Panc1 (cell line): ENCODE results near the gene EEF1AKMT1.

Source experiments
- POLR2AphosphoS5 ChIP-seq: IDR thresholded peaks from 2 replicates; pipeline ENCODE4 v1.6.1; 2012; ENCODE audit warnings: mild to moderate bottlenecking, low read depth, low read length, moderate library complexity
- REST ChIP-seq, 2 experiments: IDR thresholded peaks; 2 replicates each; pipeline ENCODE4 v1.6.1; 2011 to 2012; ENCODE audit warnings: low read depth in 2 of 2, control low read depth in 1 of 2, low read length in 1 of 2, mild to moderate bottlenecking in 1 of 2, moderate library complexity in 1 of 2; ENCODE audit not compliant: insufficient read depth in 1 of 2
- SIN3A ChIP-seq: IDR thresholded peaks from 2 replicates; pipeline ENCODE4 v1.6.1; 2012; ENCODE audit warnings: low read depth, mild to moderate bottlenecking, low read length, moderate library complexity, borderline replicate concordance; ENCODE audit not compliant: insufficient read depth
- TF ChIP-seq, protein P1 (sequence below): fragments of 450-650 bp; IDR thresholded peaks from 2 replicates; pipeline ENCODE4 v1.5.1; 2017; ENCODE audit warnings: mild to moderate bottlenecking

GRCh38 chr13:20799726-20800416 is 26.1 kb upstream of the EEF1AKMT1 start:
- TF ChIP-seq POLR2AphosphoS5: no peak
- TF ChIP-seq, protein P1, sequence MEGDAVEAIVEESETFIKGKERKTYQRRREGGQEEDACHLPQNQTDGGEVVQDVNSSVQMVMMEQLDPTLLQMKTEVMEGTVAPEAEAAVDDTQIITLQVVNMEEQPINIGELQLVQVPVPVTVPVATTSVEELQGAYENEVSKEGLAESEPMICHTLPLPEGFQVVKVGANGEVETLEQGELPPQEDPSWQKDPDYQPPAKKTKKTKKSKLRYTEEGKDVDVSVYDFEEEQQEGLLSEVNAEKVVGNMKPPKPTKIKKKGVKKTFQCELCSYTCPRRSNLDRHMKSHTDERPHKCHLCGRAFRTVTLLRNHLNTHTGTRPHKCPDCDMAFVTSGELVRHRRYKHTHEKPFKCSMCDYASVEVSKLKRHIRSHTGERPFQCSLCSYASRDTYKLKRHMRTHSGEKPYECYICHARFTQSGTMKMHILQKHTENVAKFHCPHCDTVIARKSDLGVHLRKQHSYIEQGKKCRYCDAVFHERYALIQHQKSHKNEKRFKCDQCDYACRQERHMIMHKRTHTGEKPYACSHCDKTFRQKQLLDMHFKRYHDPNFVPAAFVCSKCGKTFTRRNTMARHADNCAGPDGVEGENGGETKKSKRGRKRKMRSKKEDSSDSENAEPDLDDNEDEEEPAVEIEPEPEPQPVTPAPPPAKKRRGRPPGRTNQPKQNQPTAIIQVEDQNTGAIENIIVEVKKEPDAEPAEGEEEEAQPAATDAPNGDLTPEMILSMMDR: no peak
- TF ChIP-seq REST (IDR thresholded peaks at IDR 0.05; ENCODE audit: insufficient read depth in 1 of 2, low read depth in 2 of 2, low read length in 1 of 2): no peak
- no peak for TF ChIP-seq SIN3A
